ENCODE results near the gene ADCY2. TPM values are rescaled to one million over a fixed set of nuclear protein-coding genes. Genes with fewer than 3 reads are reported as not detected.

ADCY2 gene
- 10 to 100 TPM in 1 of 2 donors, 1 to 10 TPM in 1; 5.2 to 17.7 TPM for total RNA-seq

DNA sequence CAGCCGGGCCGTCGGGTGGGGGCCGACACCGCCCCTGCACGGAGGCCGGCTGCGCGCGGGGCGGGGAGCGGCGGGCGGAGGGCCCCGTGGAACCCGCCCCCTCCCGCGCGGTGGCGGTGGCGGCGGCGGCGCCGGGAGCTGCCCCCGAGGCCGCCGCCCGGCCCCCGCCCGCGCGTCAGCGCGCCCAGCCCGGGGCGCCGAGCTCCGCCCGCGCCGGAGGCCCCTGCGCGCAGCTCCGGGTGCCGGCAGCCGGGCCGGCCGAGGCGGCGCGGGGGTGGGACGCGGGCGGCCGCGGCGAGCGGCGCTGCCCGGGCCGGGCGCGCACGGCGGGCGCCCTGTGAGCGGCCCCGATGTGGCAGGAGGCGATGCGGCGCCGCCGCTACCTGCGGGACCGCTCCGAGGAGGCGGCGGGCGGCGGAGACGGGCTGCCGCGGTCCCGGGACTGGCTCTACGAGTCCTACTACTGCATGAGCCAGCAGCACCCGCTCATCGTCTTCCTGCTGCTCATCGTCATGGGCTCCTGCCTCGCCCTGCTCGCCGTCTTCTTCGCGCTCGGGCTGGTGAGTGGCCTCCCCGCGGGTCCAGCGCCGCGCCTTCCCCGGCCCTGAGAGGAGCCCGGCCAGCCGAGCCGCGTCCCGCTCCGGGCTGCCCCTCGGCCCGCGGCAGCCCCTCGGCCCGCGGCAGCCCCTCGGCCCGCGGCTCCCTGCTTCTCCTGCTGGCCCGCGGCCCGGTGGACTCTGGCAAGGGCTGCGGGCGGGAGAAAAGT lies at the start of gene ADCY2:
ADCY2 (plus strand) TSS at position 192 of the 766 bp plus-strand sequence; CDS start at position 351, 159 bp downstream.
- intact Hi-C loops (cut with DNase I), result loop anchor here (2.0 to 5.0 kb wide), 4 partner anchors 121 to 471 kb away; partner anchors contain the start of genes FASTKD3 and MTRR
- under 1% methylated on average over 30 of the region's 121 CpGs for WGBS

DNA sequence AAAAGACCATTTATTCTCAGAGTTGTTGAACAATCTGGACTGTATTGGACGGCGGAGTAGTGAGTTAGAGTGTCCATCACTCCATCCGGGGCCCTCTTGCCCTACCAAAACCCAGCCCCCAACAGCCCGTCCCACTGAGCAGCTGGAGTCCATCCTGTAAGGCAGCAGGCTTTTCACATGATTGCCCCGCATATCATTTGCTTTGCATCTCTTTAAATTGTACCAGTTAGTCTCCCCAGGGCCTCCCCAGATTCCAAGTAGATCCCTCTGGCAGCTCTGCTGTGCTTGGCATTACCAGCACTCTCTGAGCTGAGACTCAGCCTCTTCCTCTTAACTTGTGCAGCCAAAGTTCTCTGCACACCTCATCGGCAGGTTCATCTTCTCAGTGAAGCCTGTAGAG lies 48.6 kb upstream of the ADCY2 start:
- Histone ChIP-seq H3K4me3 (no peak overlapping the region), H3K27me3 (replicated peaks; ENCODE audit: insufficient read depth) (no peaks in the 10 kb centered on the region), H3K27ac (no peak overlapping the region), H3K36me3 (no peaks in the 10 kb centered on the region), H3K4me1 (replicated peaks) (no peaks in the 10 kb centered on the region), H3K9me3 (no peaks in the 10 kb centered on the region)
- WGBS, result 86% methylated on average over 6 of the region's 6 CpGs
- no peak for DNase-seq (ENCODE audit: low spot score)
- no peak for TF ChIP-seq POLR2A (IDR thresholded peaks at IDR 0.05)
- TF ChIP-seq, protein P1, sequence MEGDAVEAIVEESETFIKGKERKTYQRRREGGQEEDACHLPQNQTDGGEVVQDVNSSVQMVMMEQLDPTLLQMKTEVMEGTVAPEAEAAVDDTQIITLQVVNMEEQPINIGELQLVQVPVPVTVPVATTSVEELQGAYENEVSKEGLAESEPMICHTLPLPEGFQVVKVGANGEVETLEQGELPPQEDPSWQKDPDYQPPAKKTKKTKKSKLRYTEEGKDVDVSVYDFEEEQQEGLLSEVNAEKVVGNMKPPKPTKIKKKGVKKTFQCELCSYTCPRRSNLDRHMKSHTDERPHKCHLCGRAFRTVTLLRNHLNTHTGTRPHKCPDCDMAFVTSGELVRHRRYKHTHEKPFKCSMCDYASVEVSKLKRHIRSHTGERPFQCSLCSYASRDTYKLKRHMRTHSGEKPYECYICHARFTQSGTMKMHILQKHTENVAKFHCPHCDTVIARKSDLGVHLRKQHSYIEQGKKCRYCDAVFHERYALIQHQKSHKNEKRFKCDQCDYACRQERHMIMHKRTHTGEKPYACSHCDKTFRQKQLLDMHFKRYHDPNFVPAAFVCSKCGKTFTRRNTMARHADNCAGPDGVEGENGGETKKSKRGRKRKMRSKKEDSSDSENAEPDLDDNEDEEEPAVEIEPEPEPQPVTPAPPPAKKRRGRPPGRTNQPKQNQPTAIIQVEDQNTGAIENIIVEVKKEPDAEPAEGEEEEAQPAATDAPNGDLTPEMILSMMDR (IDR thresholded peaks at IDR 0.05), result no peak
- no peak for TF ChIP-seq POLR2AphosphoS5 (IDR thresholded peaks at IDR 0.05)
- intact Hi-C loops (cut with DNase I), result no loop called here

More for the DNA sequence above, at the start of gene ADCY2:
- Histone ChIP-seq H3K4me1 (replicated peaks) (no peaks in the 10 kb centered on the region), H3K36me3 (no peaks in the 10 kb centered on the region), H3K9me3 (no peaks in the 10 kb centered on the region), H3K4me3 (peak within 1 kb of the TSS; percentile 55 to 61), H3K27me3 (replicated peaks; ENCODE audit: insufficient read depth) (no peaks in the 10 kb centered on the region), H3K27ac (peak within 1 kb of the TSS; percentile 72 to 73)
- no peak for DNase-seq (ENCODE audit: low spot score)
- TF ChIP-seq POLR2A (IDR thresholded peaks at IDR 0.05), result no peak
- TF ChIP-seq POLR2AphosphoS5 (IDR thresholded peaks at IDR 0.05), result no peak
- TF ChIP-seq, protein P1 (IDR thresholded peaks at IDR 0.05), result no peak

DNA sequence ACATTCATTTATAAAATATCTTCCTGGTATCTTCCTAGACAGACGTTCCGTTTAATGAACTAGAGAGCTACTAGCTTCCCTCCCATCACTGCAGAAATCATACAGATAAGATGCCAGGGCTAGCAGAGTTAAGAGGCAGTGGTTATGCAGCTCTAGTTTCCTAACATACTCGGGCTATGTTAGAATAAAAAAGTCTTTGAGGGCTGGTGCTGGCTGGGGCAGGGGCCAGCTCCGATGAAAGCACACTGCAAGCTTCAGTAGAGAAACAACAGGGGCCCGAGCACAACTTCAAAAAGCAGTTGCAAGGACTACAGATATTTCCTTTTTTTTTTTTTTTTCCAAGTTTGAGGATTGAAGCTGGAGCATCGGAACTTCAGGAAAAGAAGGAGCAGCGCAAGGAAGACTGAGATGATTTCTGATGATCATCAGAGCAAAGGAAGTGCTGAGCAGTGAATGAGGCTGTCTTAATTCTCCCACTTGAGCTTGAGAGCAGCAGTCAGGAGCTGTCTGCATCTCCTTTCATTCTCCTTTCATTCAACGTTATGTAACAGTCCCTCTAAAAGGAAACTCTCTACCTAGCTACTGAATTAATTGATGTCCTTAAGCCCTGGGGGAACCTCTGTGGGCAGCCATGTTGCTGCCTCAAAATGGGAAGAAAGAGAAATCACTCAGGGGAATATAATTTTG lies 47.6 kb upstream of the ADCY2 start:
- TF ChIP-seq POLR2AphosphoS5 (IDR thresholded peaks at IDR 0.05) (no peak), POLR2A (IDR thresholded peaks at IDR 0.05) (no peak)
- TF ChIP-seq, protein P1 (IDR thresholded peaks at IDR 0.05), result no peak
- Histone ChIP-seq H3K27me3 (replicated peaks; ENCODE audit: insufficient read depth) (no peaks in the 10 kb centered on the region), H3K27ac (no peak overlapping the region), H3K4me3 (no peak overlapping the region), H3K4me1 (replicated peaks) (no peaks in the 10 kb centered on the region), H3K36me3 (no peaks in the 10 kb centered on the region), H3K9me3 (no peaks in the 10 kb centered on the region)
- WGBS, result 45% methylated on average over 8 of the region's 8 CpGs
- DNase-seq (ENCODE audit: low spot score), result no peak
- intact Hi-C loops (cut with DNase I), result no loop called here

DNA sequence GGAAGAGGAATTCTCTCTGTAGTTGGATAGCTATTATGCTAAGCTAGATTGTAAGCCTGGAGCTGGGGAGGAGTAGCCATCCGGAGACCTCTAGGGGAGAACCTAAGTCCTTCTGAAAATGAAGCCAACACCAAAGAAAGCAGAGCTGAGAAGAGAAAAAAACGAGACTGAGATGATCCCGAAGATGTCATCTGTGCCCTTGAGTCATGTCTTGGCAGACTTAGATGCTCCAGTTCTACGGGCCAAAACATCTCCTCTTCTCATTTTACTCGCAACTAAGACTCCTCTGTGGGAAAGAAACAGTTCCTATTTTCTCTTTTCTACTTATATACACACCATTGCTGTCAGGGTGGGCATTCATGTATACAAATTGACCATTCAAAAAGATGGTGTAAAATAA lies 34.3 kb upstream of the ADCY2 start:
- intact Hi-C loops (cut with DNase I), result no loop called here
- DNase-seq (ENCODE audit: low spot score), result no peak
- H3K27ac ChIP-seq, result no peak overlapping the region
- 76% methylated on average over 5 of the region's 5 CpGs for WGBS
- TF ChIP-seq, protein P1 (IDR thresholded peaks at IDR 0.05), result no peak
- no peak for TF ChIP-seq POLR2A (IDR thresholded peaks at IDR 0.05)
- TF ChIP-seq POLR2AphosphoS5 (IDR thresholded peaks at IDR 0.05), result no peak
- no peaks in the 10 kb centered on the region for H3K27me3 ChIP-seq (replicated peaks; ENCODE audit: insufficient read depth)
- no peak overlapping the region for H3K4me3 ChIP-seq
- H3K4me1 ChIP-seq (replicated peaks), result no peaks in the 10 kb centered on the region
- H3K36me3 ChIP-seq, result no peaks in the 10 kb centered on the region
- H3K9me3 ChIP-seq, result no peaks in the 10 kb centered on the region

Measured in prostate gland (tissue), 2 donors.